Loucy (cell line): Measurements from ENCODE around the gene ST3GAL3.

Experiments used
- EZH2phosphoT487 ChIP-seq: fragments of 200-600 bp; IDR thresholded peaks from 2 replicates; pipeline ENCODE4 v1.6.1; 2018; ENCODE audit warnings: antibody characterized with exemption, mild to moderate bottlenecking, moderate library complexity, borderline replicate concordance
- TF ChIP-seq, protein P1 (sequence below): fragments of 200-600 bp; sonication (generic); conservative IDR thresholded peaks from 2 replicates; pipeline ENCODE4 v1.5.1; 2014; ENCODE audit warnings: mild to moderate bottlenecking, antibody characterized with exemption, low read length

- TF ChIP-seq, protein P1, sequence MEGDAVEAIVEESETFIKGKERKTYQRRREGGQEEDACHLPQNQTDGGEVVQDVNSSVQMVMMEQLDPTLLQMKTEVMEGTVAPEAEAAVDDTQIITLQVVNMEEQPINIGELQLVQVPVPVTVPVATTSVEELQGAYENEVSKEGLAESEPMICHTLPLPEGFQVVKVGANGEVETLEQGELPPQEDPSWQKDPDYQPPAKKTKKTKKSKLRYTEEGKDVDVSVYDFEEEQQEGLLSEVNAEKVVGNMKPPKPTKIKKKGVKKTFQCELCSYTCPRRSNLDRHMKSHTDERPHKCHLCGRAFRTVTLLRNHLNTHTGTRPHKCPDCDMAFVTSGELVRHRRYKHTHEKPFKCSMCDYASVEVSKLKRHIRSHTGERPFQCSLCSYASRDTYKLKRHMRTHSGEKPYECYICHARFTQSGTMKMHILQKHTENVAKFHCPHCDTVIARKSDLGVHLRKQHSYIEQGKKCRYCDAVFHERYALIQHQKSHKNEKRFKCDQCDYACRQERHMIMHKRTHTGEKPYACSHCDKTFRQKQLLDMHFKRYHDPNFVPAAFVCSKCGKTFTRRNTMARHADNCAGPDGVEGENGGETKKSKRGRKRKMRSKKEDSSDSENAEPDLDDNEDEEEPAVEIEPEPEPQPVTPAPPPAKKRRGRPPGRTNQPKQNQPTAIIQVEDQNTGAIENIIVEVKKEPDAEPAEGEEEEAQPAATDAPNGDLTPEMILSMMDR: no peak
- TF ChIP-seq EZH2phosphoT487: no peak
Observed at GRCh38 chr1:43958351-43959255, 251.3 kb downstream of the ST3GAL3 start.
